ENCODE measurements around the gene BRF1. TPM values are rescaled to one million over a fixed set of nuclear protein-coding genes. Genes with fewer than 3 reads are reported as not detected.

Gene BRF1
- total RNA-seq, 2 experiments from 2014 or later = 23.7 to 26.4 TPM

DNA sequence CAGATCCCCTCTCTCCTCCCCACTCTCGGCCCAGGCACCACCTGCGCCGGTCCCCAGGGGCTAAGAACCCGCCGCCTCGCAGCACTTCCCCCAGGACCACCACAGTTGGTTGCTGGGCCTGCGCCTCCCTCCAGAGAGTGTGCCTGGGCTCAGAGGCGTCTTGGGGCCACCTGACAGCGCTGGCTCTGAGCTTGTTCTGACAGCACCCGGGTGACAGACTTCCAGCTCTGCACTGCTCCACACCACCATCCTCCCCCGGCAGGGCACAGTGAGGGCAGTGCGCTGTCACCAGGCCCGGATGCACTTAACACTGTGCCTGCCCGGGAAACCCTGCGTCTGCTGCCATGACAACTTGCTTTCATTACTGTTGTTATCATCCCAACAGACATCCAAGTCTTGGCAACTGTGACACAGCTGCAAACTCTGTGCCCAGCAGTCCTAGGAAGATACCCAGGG lies 6.6 kb downstream of the BRF1 start:
- Histone ChIP-seq H3K79me2 (ENCODE audit: insufficient read depth, low read depth, low read length) (peaks cover 6% of the 10 kb centered on the region; the same call in 1 of the 2 replicates), H3K36me3 (ENCODE audit: insufficient read depth, low read length) (no peaks in the 10 kb centered on the region), H3K4me2 (ENCODE audit: low read length) (peak overlapping the region; percentile 48), H2AFZ (ENCODE audit: low read length) (no peak overlapping the region), H3K9me3 (ENCODE audit: low read length) (peaks cover under 1% of the 10 kb centered on the region; the same call in 1 of the 2 replicates), H3K27ac (ENCODE audit: low read depth, low read length, poor library complexity, severe bottlenecking) (peak overlapping the region; percentile 15), H3K4me3 (ENCODE audit: low read depth, low read length, poor library complexity, severe bottlenecking) (no peak overlapping the region), H3K9me2 (ENCODE audit: insufficient read depth, low read length) (no peaks in the 10 kb centered on the region), H3K4me1 (ENCODE audit: insufficient read depth, low read length, poor library complexity, severe bottlenecking) (peaks cover 16% of the 10 kb centered on the region), H4K20me1 (ENCODE audit: insufficient read depth, low read length) (peaks cover 7% of the 10 kb centered on the region; the same call in 1 of the 2 replicates)
- peak; percentile 71 for DNase-seq (ENCODE audit: low spot score)
- TF ChIP-seq EZH2phosphoT487 (IDR thresholded peaks at IDR 0.05; ENCODE audit: borderline replicate concordance, low read depth, low read length) = no peak
- TF ChIP-seq, protein P1, sequence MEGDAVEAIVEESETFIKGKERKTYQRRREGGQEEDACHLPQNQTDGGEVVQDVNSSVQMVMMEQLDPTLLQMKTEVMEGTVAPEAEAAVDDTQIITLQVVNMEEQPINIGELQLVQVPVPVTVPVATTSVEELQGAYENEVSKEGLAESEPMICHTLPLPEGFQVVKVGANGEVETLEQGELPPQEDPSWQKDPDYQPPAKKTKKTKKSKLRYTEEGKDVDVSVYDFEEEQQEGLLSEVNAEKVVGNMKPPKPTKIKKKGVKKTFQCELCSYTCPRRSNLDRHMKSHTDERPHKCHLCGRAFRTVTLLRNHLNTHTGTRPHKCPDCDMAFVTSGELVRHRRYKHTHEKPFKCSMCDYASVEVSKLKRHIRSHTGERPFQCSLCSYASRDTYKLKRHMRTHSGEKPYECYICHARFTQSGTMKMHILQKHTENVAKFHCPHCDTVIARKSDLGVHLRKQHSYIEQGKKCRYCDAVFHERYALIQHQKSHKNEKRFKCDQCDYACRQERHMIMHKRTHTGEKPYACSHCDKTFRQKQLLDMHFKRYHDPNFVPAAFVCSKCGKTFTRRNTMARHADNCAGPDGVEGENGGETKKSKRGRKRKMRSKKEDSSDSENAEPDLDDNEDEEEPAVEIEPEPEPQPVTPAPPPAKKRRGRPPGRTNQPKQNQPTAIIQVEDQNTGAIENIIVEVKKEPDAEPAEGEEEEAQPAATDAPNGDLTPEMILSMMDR (conservative IDR thresholded peaks at IDR 0.05; ENCODE audit: low read length) = no peak
- intact Hi-C loops (cut with micrococcal nuclease; ENCODE audit: unreplicated experiment) = no loop called here
- BruUV-seq (replicated peaks) = no TSS peak
- ChIA-PET CTCF (ENCODE audit: unreplicated experiment) (no interaction called here), POLR2A (interaction anchor here (0.6 to 1.5 kb wide), 2 partner anchors 114 to 212 kb away, joined by 3 read pairs; no protein-coding TSS in a partner anchor)

DNA sequence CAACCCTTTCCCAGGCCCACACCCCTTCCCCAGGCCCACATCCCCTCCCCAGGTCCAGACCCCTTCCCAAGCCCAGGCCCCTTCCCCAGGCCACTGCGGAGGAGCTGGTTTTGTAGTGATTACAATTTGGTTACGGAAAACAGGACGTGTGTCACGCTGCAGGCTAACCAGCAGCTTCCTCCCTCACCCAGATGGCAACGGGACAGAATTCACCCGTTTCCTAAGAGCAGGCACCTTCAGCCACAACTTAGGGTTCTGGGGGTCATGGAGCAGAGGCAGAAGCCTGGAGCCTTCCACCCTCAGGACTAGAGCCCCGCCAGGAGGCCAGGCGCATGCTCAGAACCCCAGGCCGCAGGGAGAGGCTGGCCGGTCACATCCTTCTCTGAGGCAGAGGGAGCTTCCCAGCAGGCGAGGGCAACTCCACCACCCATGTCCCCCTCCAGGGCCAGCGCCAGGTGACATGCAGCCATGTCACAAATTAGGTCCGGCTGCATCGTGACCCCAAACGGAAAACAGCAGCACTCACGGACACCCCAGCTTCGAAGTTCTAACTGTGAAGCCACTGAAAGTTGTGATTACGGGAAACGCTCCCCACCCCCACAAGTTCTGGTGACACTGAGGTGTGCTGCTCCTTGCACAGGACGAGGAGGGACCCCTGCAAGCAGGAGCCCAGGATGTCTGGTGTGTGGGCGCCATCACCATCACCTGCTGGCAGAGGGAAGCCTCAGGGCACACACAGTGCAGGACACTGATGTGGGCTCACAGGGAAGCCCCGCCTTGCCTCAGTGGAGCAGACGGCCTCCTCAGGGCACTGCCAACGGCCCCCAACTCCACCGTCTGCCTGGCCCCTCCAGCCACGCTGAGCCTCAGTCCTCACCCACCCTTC lies 7.7 kb downstream of the BRF1 start:
- TF ChIP-seq EZH2phosphoT487 (IDR thresholded peaks at IDR 0.05; ENCODE audit: borderline replicate concordance, low read depth, low read length) = no peak
- TF ChIP-seq, protein P1 (conservative IDR thresholded peaks at IDR 0.05; ENCODE audit: low read length) = no peak
- DNase-seq (ENCODE audit: low spot score) = no peak
- Histone ChIP-seq H3K9me2 (ENCODE audit: insufficient read depth, low read length) (no peaks in the 10 kb centered on the region), H3K9me3 (ENCODE audit: low read length) (no peaks in the 10 kb centered on the region), H3K79me2 (ENCODE audit: insufficient read depth, low read depth, low read length) (peaks cover 5% of the 10 kb centered on the region; the same call in 1 of the 2 replicates), H3K27ac (ENCODE audit: low read depth, low read length, poor library complexity, severe bottlenecking) (no peak overlapping the region), H3K4me3 (ENCODE audit: low read depth, low read length, poor library complexity, severe bottlenecking) (no peak overlapping the region), H3K4me1 (ENCODE audit: insufficient read depth, low read length, poor library complexity, severe bottlenecking) (peaks cover 16% of the 10 kb centered on the region), H3K4me2 (ENCODE audit: low read length) (peak overlapping the region; percentile 48), H4K20me1 (ENCODE audit: insufficient read depth, low read length) (peaks cover 7% of the 10 kb centered on the region; the same call in 1 of the 2 replicates), H3K36me3 (ENCODE audit: insufficient read depth, low read length) (no peaks in the 10 kb centered on the region), H2AFZ (ENCODE audit: low read length) (no peak overlapping the region)
- intact Hi-C loops (cut with micrococcal nuclease; ENCODE audit: unreplicated experiment) = no loop called here
- ChIA-PET POLR2A (no interaction called here), CTCF (ENCODE audit: unreplicated experiment) (no interaction called here)
- BruUV-seq (replicated peaks) = no TSS peak

Measured in OCI-LY7 (cell line).